GM12891 (cell line): Measurements from ENCODE around the gene TAB2.

Experiments
- PAX5 ChIP-seq: IDR thresholded peaks from 2 replicates; pipeline ENCODE4 v1.6.1; 2011; ENCODE audit warnings: low read length, moderate library complexity, mild to moderate bottlenecking; ENCODE audit not compliant: insufficient read depth, severe bottlenecking
- POLR2A ChIP-seq: IDR thresholded peaks from 2 replicates; pipeline ENCODE4 v1.6.1; 2011; ENCODE audit warnings: low read depth, low read length, control low read depth
- POLR2AphosphoS5 ChIP-seq: IDR thresholded peaks from 2 replicates; pipeline ENCODE4 v1.6.1; 2011; ENCODE audit warnings: low read depth, low read length, control low read depth
- POU2F2 ChIP-seq: IDR thresholded peaks from 2 replicates; pipeline ENCODE4 v1.6.1; 2011; ENCODE audit warnings: low read depth, mild to moderate bottlenecking, control low read depth, low read length, moderate library complexity
- SPI1 ChIP-seq: IDR thresholded peaks from 2 replicates; pipeline ENCODE4 v1.6.1; 2011; ENCODE audit warnings: low read depth, low read length, control low read depth
- TAF1 ChIP-seq: IDR thresholded peaks from 2 replicates; pipeline ENCODE4 v1.6.1; 2011; ENCODE audit warnings: low read depth, low read length, control low read depth

- TF ChIP-seq POLR2A (no peak), POLR2AphosphoS5 (no peak), SPI1 (peak; percentile 88), TAF1 (no peak), PAX5 (no peak), POU2F2 (no peak)
These were observed 25.0 kb downstream of the TAB2 start for GRCh38 chr6:149342525-149342924.
